GM19463 (cell line): Measurements from ENCODE around the gene PBX1.

ENCODE experiments used
- ATAC-seq: cut with Tn5 transposase; IDR thresholded peaks from one replicate; pipeline ENCODE4 v1.9.1; 2021; ENCODE audit warnings: mild to moderate bottlenecking, moderate library complexity; ENCODE audit not compliant: unreplicated experiment

The PBX1 gene

GRCh38 chr1:164693564-164694359 lies 134.8 kb downstream of the PBX1 start:
- no peak for ATAC-seq

GRCh38 chr1:164694505-164694904 lies 135.5 kb downstream of the PBX1 start:
- no peak for ATAC-seq

GRCh38 chr1:164695956-164696665 lies 137.1 kb downstream of the PBX1 start:
- ATAC-seq = no peak

- ATAC-seq = no peak
These were observed 141.0 kb downstream of the PBX1 start for GRCh38 chr1:164699815-164700491.

- no peak for ATAC-seq
These were observed 141.7 kb downstream of the PBX1 start for GRCh38 chr1:164700683-164701082.

GRCh38 chr1:164701189-164701761 lies 142.3 kb downstream of the PBX1 start:
- ATAC-seq = no peak

- ATAC-seq = no peak
These were observed 143.2 kb downstream of the PBX1 start for GRCh38 chr1:164702216-164702615.

- no peak for ATAC-seq
These were observed 143.7 kb downstream of the PBX1 start for GRCh38 chr1:164702664-164703063.

GRCh38 chr1:164703463-164703862 lies 144.5 kb downstream of the PBX1 start:
- no peak for ATAC-seq

- no peak for ATAC-seq
These were observed 145.0 kb downstream of the PBX1 start for GRCh38 chr1:164703960-164704411.

GRCh38 chr1:164704954-164705353 lies 146.0 kb downstream of the PBX1 start:
- no peak for ATAC-seq

- ATAC-seq = no peak
These were observed 147.6 kb downstream of the PBX1 start for GRCh38 chr1:164706606-164706987.

- ATAC-seq = no peak
These were observed 148.9 kb downstream of the PBX1 start for GRCh38 chr1:164707868-164708331.

GRCh38 chr1:164708596-164708995 lies 149.6 kb downstream of the PBX1 start:
- ATAC-seq = no peak

- ATAC-seq = no peak
These were observed 150.1 kb downstream of the PBX1 start for GRCh38 chr1:164709126-164709525.

GRCh38 chr1:164709541-164710278 lies 150.7 kb downstream of the PBX1 start:
- no peak for ATAC-seq

GRCh38 chr1:164712131-164713036 lies 153.4 kb downstream of the PBX1 start:
- no peak for ATAC-seq

GRCh38 chr1:164713456-164714207 lies 154.6 kb downstream of the PBX1 start:
- no peak for ATAC-seq
